GM21447 (cell line): ENCODE results near the gene NHSL2.

Experiments used
- ATAC-seq: cut with Tn5 transposase; IDR thresholded peaks from one replicate; pipeline ENCODE4 v1.9.1; 2021; ENCODE audit not compliant: unreplicated experiment

The NHSL2 gene

DNA sequence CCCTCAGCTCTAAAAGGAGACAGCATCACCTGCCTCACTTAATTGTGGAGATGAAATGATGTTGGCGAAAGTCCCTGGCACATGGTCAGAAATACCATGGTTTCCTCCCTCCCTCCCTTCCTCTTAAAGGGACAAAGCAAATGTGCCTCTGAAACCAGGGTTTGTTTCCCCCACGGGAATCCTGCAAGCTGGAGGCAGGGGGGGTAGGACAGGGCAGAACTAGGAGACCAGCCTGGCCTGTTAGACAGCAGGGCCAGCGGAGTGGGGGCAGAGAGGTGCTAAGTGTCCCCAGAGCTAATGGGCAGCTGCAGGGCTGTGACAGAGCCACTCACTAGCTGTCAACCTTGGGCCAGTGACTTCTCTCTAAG, 215.4 kb downstream of the NHSL2 start:
- ATAC-seq, result no peak

DNA sequence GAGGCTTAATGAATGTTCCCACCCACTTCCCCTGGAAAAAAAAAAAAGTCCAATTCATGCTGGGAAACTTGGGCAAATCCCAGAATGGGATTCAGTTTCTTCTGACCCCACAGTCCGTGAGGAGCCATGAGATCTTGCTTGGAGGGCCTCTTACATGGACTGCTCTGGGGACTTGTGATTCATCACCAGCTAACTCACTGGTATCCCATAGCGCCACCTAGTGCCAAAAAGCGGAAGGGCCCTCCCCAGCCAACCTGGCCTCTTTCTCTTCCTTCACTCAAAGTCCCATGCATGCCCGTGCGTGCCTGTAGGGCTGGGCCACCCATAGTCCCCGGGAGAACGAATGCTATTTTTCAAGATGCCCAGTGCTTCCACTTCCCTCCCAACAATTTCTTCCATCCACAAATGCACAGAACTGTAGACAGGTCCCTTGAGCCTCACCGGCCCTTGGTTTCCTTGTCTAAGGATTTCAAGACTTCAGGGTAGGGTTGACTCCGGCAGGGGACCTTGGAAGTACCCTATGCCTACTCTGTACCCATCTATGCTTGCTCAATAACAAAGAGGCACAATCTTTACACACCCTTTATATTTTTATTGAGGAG, 216.0 kb downstream of the NHSL2 start:
- ATAC-seq, result peak; percentile 71

DNA sequence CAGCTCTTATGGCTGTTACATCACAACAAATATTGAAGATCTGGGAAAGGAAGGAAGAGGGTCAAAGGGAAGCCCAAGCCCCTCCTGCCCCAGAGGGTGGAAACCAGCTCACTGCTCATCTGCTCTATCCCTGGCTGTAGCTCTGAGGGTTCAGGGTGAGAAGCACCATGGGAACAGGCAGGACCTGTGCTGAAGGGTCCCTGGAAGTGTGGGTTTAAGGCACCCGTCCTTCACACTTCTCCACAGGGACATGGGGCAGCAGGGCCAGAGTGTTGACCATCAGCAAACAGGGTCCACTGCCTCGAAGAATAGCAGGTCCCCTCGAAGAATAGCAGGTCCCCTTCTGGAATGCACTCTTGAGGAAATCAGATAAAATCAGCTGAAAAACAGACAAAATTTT, 216.7 kb downstream of the NHSL2 start:
- no peak for ATAC-seq

DNA sequence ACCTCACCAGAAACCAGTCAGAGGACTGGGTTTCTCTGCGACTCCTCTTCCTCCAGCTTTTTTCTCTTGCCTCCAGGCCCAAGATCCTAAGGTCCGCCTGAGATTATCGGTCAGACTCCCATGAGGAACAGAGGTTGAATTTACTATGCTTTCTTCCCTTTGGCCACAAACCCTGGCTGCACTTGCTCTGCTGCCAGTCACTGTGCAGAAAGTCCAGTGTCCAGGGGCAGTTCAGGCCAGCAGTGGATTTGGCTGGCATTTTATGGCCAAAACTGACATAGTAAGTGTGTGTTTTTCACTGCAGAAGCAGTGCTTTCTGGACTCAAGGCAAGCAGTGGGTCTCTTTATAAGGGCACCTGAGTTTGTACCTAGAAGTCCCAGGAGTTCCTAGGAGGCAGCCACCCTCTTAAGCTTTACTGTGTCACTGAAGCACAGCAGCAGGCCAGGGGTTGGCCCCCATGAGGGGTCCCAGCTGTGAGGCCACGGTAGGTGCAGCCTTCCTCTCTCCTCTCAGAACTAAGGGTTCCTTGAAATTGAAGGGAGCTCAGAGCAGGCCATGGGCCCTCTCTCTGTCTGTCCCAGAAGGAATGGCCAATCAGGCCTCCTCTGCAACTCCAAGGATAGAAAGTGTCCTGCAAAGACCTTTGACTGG, 217.7 kb downstream of the NHSL2 start:
- no peak for ATAC-seq

DNA sequence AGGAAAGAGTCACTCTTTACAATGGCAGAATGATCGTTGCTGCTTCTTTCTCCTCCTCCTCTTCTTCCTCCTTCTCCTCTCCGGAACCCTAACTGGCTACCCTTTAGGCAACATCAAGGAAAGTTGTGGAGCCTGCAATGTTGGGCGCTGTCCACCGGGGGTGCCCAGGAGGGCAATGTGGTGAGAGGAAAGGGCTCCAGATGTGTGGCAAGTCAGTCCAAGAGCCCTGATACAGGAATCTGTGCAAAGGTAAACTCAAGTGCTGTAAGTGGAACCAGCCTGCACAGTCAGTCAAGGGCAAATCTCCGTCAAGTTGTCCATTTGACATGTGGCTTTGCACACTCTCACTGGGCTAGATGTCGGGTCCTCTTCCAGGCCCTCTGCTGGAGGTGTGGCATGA, 218.2 kb downstream of the NHSL2 start:
- no peak for ATAC-seq

DNA sequence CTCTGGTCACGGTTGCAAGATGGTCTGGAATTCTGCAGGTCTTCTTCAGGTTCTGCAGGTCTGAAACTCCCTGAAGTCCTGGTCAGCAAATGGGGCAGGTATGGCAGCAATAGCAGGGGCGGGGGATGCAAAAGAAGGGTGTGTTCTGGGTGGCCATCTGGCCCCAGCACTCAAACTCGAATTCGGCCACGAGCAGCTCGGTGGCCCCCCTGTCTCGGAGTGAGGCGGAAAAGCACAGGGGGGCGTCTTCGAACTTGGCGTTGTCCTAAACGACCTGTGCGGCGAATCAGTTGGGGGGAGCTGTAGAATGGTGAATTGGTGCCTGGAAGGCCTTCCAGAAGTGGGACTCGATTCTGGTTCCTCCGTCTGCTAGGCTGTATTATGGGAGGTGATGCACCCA, 219.0 kb downstream of the NHSL2 start:
- ATAC-seq, result no peak

DNA sequence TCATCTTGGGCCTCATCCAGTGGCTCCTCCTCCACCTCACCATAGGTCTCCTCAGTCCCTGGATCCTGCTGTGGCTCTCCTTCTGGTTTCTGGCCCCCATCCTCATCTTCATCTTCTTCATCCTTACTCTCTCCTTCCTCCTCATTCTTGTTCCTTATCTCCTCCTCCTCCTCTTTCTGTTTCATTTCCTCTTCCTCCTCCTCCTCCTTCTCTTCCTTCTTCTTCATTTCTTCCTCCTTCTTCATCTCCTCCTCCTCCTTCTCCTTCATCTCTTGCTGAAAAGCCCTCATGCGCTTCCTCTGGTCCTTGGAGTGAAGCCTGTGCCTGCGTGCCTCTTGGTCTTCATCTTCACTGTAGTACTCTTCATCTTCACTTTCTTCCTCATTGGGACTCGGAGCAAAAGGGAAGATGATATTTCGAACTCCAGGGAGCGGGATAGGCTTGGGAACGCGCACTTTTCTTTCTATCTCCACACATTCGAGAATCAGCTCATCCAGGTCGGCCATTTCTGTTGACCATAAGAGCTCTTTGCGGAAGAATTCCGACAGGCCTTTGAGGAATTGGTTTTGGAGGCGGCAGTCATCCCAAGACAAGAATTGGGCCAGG, 219.6 kb downstream of the NHSL2 start:
- ATAC-seq, result no peak

DNA sequence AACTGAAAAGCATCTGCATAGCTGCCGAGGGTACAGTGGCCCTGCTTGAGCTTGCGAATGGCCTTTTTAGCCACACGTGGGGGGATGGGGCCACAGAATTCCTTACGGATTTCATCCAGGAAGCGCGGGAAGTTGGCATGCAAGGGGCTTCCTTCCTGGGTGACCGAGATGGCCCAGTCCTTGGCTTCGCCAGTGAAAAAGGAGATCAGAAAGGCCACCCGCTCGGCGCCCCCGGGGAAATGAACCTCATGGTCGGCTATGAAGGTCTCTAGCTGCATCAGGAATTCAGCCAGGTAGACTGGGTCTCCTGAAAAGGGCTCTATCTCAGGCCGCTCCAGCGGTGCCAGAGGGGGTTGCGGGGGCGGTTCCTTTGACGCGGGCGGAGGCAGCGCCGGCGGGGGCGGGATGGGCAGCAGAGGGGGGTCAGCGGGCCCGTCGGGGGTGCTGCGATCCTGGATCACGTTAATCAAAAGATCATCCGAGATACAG, 220.2 kb downstream of the NHSL2 start:
- ATAC-seq, result no peak

DNA sequence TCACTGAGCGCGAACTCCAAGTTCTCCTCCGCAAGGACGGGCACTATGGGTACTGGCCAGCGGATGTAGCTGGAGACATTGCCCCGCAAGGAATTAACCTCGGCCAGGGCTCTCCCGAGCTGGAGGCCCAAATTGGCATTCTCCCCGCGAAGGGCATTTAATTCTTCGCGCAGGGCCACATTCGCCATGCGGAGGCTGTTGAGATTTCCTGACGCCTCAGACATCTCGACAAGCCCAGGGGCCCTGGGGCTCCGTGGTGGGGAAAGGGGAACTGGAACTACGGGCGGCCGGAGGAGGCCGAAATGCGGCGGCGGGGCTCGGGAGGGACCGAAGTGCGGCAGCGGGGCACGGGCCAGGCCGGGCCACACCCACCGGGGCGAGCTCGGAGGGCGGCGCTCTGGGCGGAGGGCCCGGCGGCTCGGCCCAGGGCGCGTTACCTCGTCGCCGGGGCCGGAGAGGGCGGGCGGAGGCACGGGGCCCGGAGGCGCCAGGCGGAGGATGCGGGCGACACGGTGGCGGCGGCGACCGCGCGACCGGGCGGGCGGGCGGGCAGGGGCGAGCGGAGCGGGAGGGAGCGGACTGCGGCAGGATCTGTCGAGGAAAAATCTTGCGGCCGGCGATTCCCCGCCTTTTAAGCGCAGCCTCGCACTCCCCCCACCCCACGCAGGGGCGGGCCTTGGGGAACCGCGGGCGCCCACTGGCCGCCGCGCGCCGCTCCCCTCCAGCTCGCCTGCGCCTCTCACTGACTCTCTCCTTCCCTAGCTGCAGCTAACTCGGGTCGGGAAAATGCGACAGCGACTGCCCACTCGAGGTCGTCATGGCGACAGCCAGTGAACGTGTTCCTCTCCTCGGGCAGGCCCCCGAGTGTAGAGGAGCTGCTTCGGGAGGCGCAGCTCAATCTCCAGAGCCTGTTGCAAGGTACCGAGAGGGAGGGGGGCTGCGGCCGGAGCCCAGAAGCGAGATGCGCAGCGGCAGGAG, 221.0 kb downstream of the NHSL2 start, which contains the start of gene RTL5:
RTL5 (minus strand) TSS at position 599 of the 978 bp plus-strand sequence.
- peak; percentile 57 for ATAC-seq

DNA sequence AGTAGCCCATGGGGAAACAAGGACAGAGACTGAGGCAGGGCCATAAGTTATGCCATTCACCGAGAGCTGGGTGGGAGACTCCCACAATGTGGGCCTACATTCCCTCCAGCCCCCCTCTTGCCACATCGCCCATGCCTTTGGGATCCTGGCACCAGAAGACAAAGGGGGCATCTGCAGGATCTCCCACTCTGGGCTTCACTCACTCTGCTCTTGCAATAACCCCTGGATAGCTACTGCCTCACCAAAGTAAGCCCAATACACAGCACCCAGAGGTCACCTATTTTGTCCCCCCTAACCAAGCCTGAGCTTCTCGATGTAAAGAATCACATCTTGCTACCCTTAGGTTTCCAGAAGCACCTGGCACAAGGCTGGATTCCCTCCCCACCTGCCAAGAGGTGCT, 221.8 kb downstream of the NHSL2 start:
- no peak for ATAC-seq

DNA sequence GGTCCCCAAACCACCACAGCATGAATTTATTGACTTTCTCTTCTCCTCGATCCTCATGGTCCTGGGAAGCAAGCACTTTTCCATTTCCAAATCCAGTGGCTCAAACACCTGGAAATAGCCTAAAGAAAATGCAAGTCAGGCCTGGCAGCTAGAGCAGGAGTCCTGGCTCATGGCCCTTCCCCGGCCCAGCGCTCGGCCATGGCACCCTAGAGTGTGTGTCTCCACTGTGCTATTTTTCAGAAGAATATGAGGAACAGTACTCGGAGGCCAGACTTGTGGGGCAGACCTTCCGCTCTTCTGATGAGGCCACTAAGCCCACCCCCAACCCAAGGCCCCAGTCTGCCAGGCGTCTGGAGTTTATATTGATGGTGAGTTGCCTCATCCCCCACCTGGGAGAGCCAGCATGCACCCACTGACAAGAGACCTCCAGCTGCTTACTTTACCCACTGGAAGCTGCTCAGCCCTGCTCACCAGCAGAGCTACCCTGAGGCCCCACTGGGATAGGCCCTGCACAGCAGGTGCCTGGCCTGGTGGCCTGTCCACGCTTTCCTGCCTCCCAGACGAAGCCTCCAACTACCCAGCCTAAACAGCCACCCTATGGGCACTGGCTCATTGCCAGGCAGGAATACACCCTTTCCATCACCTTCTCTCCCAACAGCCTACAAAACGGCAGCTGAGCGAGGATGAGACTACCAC, 223.4 kb downstream of the NHSL2 start:
- no peak for ATAC-seq

DNA sequence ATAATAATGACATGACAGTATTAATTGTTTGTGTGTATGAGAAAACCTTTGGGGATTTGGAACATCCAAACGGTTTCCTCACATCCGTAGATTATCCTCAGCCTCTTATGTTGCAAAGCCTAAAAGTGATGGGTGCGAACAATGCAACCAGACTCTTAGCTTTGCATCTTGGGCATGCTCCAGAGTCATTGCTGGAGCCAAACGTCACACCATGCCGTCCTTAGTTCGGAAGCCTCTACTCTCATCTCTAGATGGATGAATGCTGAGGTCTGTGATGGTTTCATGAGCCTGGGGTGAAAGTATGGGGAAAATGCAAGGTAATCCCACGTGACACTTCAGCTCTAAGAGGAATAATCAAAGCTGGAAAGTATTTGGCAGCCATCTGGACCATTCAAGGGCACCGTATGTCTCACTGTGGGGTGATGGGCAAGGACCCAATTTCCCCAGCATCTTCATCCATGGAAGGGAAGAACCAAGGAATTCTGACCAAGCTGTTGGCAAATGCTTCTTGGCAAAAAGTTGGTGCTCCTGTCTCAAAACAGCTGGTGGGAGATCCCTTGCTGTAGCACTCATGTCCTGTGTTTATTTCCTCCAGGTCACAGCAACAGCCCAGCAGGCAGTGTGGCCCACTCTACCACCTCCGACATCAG, 227.3 kb downstream of the NHSL2 start:
- ATAC-seq, result no peak

DNA sequence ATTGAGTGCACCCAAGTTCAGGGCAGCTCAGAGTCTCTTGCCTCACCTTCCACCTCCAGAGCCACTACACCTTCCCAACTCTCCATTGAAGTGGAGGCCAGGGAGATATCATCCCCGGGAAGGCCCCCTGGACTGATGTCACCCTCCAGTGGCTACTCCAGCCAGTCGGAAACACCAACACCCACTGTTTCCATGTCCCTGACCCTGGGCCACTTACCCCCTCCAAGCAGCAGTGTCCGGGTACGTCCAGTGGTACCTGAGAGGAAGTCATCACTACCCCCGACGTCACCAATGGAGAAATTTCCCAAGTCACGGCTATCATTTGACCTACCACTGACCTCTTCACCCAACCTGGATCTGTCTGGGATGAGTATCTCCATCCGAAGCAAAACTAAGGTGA, 228.9 kb downstream of the NHSL2 start:
- ATAC-seq, result no peak

DNA sequence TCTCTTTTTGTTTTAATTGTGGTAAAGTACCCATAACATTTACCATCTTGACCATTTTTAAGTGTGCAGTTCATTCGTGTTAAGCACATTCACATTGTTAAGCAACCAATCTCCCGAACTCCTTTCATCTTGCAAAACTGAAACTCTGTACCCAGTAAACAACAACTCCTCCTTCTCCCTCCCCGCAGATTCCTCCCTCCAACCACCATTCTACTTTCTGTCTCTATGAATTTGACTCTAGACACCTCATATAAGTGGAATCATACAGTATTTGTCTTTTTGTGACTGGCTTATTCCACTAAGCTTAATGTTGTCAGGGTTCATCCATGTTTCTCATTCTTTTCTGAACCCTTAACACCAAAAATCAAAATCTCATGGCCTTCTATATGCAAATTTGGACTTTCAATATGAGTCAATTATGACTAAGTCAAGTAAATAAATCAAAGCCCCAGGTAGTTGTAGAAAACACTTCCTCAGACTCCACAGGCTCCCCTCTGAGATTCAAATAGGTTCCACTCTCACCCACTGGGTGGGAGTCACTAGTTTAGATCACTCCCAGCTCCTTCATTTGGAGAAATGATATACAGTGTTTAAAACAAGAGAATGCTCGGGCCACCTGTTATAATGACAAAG, 230.8 kb downstream of the NHSL2 start:
- ATAC-seq, result peak; percentile 69

DNA sequence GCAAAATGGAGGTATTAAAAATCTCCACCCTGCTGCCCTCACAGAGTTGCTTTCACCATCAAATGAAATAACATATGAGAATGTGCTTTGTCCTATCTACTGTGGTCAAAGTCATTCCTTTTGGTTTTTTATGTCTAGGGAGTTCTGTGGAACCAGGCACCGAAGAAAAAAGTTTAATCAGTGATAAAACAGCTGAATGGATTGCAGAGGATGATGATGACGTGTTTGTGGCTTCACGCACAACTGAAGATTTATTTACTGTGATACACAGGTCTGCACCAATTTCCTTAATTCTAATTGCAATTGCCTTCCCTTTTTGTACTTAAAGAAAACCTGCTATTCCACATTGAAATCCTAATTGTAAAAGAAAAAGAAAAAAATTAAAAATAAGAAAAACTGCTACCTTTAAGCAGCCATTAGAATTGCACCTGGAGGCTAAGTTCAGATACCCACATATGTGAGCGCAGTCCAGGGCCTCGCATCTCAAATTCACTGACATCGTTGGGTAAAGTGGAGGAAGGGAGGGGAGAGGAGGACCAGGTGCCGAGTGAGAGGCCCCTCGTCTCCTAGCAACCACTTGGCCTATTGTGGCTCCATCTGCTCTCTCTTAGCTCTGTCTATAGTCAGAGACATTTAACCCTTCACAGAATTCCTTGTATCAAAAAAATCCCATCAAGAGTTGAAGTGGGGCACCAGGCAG, 231.6 kb downstream of the NHSL2 start:
- no peak for ATAC-seq

DNA sequence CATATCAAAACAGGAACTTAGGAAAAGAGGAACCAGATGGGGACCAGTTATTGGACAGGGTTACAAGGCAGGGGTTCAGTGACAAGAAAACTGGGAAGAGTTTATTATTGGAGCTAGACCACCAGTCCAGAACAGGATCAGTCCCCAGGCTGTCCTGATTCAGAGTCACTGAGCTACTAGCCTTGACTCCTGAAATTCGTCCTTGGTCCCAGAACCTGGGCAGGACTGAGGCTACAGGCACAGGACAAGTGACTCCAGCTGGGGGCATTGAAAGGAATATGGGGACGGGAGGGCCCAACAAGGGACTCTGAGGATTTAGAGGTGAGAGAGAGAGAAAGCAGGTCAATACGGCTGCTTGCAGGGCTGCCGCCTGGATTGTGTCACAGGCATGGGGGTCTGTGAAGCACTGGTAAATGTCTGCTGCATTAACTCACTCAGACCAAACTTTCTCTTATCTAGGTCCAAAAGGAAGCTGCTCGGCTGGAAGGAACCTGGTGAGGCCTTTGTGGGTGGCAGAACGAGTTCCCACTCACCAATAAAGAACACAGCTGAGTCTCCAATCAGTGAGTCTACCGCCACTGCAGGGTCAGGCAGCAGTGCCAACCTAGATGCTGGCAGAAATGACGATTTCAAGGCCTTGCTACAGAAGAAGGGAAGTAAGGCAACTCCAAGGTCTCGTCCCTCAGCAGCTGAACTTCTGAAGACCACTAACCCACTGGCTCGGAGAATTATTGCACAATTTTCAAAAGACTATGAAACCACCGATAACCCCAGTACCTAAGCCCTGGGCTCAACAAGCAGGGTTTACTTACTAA, 232.4 kb downstream of the NHSL2 start:
- ATAC-seq, result no peak

DNA sequence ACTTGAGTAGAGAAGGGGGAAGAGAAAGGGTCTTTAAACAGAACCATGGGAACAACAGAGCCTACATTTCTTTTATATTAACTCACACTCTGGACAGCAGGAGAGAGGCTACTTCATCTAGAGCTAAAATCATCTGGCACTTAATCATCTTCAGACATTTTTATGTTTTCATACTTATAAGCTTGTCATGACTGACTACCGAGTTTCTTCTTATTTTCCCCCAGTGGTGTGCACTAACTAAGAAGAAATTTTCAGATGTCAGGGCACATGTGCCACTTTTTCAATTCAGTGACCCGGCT, 232.9 kb downstream of the NHSL2 start:
- no peak for ATAC-seq

DNA sequence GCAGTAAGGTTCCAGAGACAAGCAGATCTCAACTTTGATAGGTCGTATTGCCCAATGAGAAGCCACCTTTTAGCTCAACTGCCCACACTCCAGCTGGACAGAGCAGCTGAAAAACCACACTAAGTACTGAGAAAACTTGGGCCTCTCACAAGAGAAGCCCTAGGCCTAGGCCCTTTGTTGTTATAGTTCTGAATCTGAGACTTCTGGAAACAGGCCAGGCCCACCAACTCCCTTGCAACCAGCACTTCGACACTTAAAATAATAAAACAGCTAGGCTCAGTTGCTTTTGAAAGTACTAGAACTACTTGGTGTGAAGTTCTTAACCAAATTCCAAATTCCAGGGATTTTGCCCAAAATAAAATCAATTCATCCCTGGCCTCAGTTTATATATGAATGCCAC, 234.5 kb downstream of the NHSL2 start:
- ATAC-seq, result no peak

DNA sequence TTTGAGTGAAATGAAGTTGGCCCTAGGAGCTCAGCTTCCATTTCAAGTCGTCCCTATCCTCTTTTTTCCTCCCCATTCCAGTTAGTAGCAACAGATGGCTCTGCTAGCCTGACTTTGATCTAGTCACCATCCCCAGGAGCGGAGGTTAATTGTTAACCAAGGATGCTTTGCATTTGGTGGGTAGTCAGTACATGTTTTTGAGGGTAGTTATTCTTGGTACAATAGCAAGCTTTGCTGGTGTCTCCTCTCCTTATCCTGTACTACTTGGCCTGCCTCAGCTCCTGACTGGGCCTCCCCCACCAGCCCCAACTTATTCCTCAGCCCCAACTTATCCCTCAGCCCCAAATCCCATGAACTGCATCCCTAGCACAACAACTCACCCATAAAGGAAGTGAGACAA, 235.9 kb downstream of the NHSL2 start:
- ATAC-seq, result no peak
